ENCODE data around the gene PLCD1. TPM values are rescaled to one million over a fixed set of nuclear protein-coding genes. Genes with fewer than 3 reads are reported as not detected.
"Not testable (repeated sequence)": the region's sequence is repeated elsewhere in the genome, so short reads cannot be mapped to it uniquely, and the experiment has no call there.

The PLCD1 gene
- total RNA-seq (2014; rRNA removed; shearing (Covaris generic)): 1.9 and 3.6 TPM in 2 replicates
- 2.3 and 2.7 TPM in 2 replicates for polyA plus RNA-seq (2015; cell fraction: cytosol; rRNA removed)
- 3.8 and 8.1 TPM in 2 replicates for polyA plus RNA-seq (2015; cell fraction: nucleus; rRNA removed)

DNA sequence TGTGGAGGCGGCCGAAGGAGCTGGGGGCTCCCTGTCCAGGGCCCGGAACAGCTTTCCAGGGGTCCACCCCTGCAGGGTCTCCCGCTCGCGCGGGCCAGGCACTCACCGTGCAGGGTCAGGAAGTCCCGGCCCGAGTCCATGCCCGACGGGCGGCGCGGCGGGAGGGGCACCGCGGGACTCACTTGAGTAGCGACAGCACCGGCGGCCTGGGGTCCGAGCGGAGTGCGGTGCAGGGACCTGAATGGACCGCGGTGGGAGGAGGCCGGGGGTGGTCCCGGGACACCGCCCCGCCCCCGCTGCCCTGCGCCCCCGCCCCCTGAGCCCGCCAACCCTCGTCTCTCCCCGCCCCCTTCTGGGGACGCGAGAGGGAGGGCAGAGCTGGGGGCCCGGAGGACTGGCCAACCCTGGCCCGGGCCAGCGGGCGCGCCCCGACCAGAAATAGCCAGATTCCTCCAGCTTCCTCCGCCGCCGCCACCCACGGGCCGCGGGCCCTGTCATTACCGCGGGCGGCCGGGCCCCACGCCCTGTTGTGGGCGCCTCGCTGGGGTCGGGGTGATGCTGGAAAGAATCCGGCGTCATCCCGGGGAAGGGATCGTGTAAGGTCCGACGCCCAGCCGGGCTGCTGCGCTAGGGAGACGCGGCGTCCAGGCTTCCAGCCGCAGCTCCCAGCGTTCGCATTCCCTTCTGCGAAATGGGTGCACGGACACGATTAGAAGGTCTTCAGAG lies at the start of gene PLCD1:
Gene PLCD1 (minus strand): TSS at position 243 of the 726 bp plus-strand sequence. CDS start 103 bp downstream, at position 140.
- no peak for DNase-seq (ENCODE audit: low read depth)

DNA sequence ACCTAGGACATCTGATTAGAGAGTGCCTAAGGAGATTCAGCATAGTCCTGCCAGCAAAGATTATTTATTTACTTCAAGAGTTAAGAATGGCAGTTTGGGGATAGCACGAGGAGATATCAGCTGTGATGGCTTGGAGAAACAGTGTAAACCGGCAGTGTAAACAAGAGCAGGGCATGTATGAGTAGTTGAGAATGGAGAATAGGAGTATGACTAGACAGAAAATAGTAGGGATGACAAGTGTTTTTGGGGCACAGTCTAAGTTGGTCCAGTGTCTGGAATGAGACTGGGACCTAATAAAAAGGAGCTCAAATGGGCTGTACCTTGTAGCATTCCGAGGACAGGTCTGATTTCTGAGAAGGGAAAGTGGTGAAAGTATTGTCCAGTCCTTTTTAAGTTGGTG lies 47.6 kb upstream of the PLCD1 start:
- not testable (repeated sequence) for DNase-seq (ENCODE audit: low read depth)

DNA sequence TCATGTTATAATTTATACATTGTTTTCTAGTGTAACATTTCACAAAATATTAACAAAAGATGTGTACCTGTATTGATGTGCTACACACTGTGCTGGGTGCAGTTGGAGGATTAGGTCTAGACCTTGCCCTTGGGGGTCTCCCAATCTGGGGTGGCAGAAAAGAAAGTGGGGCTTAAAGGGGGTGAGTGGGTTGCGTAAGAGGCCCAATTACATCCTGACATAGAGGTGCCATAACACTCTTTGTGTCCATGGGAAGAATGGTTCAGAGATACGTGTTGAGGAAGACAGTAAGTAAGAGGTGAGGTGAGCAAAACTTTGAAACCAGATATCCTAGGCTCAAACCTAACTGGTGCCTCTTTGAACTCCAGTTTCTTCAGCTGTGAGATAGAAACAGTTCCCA lies 40.6 kb upstream of the PLCD1 start:
- no peak for DNase-seq (ENCODE audit: low read depth)

DNA sequence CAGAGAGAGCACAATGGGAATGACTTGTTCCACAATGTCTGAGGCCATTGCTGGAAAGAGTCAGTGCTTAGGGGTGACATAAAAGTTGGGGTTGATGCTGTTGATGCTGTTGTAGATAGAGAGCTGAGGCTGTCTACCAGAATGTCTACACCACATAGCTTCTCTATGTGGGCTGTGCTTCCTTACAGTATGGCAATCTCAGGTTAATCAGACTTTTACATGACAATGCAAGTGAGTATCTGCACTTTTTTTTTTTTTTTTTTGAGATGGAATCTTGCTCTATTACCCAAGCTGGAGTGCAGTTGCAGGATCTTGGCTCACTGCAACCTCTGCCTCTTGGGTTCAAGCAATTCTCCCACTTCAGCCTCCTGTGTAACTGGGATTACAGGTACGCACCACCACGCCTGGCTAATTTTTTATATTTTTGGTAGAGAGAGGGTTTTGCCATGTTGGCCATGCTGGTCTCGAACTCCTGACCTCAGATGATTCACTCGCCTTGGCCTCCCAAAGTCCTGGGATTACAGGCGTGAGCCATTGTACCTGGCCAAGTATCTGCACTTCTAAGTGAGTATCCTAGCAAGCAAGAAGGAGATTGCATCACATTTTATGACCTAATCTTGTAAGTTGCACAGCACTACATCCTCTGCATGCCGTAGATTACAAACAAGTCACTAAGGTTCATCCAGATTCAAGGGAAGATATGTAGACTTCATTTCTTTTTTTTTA lies 38.2 kb upstream of the PLCD1 start:
- no peak for DNase-seq (ENCODE audit: low read depth)

DNA sequence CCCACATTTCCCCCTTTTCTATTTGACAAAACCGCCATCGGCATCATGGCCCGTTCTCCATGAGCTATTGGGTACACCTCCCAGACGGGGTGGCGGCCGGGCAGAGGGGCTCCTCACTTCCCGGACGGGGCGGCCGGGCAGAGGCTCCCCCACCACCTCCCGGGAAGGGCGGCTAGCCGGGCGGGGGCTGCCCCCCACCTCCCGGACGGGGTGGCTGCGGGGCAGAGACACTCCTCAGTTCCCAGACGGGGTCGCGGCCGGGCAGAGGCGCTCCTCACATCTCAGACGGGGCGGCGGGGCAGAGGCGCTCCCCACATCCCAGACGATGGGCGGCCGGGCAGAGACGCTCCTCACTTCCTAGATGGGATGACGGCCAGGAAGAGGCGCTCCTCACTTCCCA lies 35.0 kb upstream of the PLCD1 start:
- not testable (repeated sequence) for DNase-seq (ENCODE audit: low read depth)

DNA sequence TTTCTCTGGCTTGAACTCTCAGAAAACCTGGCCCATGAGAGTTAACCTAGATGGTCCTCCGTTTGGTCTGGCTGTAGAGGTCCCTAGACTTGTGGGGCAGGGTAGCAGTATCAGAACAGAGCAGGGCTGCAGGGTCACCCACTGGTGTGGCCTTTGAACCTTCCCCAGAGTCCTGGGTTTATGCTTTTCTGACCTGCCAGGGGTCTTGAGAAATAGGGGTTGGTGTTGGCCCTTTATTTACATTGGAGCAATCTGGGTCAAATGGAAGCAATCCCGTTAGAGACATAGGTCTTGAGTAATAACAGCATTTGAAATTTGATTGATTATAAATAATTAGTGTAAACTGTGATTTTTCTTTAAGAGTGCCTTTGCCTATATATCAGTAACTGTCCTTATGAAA lies 33.4 kb upstream of the PLCD1 start:
- DNase-seq (ENCODE audit: low read depth): no peak

DNA sequence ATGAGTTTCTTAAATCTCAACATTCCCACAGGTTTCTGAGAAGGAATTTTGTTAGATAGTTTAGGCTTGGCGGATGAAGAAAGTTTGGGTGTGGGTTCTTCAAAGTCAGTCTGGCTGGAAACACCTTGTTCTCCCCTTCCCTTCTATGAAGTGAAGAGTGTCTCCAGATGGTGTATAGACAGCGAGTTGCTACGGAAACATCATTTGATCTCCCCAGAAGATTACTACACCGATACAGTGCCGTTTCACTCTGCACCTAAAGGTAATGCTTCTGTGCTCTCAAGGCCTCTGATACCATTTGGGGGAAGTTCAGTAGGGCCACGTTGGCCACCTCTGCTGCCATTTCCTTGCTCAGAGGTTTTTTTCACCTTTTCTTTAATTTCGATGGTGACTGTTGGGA lies 30.1 kb upstream of the PLCD1 start:
- no peak for DNase-seq (ENCODE audit: low read depth)

DNA sequence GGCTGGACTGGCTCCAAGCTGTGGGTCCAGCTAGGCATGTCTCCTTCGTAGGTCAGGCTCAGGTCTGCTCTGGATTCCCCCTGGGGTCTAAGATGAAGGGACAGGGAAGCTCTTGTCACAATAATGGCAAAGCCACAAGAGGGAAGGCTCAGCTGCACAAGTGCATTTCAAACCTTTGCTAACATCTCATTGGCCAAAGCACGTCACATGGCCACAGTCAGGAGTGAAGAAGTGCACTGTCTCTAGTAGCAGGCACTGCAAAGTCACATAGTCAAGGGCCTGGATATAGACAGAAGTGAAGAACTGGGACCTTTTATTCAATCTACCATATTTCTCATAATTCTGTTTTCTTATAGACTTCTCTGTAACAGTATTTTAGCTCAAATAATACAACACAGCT lies 29.7 kb upstream of the PLCD1 start:
- DNase-seq (ENCODE audit: low read depth): no peak

DNA sequence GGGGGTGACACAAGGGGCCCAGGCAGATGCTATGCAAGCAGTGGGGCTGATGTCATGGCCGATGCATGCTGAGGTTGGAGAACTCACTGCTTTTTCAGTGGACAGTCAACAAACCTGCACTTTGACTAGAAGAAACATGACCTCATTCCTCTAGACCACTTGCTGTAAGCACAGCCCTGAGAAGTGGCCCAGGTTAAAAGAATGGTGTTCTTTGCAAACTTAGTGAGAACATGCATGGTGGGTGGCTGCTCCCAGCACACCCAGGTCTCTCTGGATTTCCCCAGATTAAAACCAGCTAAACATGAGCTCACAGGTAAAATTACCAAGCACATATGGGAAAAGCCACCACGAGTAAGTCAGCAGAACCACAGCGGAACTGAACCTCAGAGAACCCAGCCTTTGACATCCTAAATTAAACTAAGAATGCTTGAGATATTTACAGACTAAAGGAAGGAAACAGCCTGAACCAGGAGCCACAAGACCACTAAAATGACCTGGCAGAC lies 25.1 kb upstream of the PLCD1 start:
- no peak for DNase-seq (ENCODE audit: low read depth)

DNA sequence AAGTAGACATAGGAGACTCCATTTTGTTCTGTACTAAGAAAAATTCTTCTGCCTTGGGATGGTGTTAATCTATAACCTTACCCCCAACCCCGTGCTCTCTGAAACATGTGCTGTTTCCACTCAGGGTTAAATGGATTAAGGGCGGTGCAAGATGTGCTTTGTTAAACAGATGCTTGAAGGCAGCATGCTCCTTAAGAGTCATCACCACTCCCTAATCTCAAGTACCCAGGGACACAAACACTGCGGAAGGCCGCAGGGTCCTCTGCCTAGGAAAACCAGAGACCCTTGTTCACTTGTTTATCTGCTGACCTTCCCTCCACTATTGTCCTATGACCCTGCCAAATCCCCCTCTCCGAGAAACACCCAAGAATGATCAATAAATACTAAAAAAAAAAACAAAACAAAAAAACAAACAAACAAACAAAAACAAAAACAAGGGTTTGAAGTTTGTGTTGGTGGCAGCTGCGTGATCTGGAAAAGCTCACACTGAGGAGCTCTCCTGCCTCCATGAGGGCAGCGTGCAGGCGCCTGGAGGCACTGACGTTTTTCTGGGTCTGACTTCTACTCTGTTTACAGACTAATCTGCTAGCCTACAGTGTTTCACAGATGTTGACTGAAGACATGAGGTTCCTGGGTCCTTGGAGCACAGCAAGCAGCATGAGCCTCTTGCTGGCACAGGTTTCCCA lies 24.5 kb upstream of the PLCD1 start:
- DNase-seq (ENCODE audit: low read depth): not testable (repeated sequence)

DNA sequence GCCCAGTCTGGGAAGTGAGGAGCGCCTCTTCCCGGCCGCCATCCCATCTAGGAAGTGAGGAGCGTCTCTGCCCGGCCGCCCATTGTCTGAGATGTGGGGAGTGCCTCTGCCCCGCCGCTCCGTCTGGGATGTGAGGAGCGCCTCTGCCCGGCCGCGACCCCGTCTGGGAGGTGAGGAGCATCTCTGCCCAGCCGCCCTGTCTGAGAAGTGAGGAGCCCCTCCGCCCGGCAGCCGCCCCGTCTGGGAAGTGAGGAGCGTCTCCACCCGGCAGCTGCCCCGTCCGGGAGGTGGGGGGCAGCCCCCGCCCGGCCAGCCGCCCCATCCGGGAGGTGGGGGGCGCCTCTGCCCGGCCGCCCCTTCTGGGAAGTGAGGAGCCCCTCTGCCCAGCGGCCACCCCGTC lies 23.8 kb upstream of the PLCD1 start:
- not testable (repeated sequence) for DNase-seq (ENCODE audit: low read depth)

DNA sequence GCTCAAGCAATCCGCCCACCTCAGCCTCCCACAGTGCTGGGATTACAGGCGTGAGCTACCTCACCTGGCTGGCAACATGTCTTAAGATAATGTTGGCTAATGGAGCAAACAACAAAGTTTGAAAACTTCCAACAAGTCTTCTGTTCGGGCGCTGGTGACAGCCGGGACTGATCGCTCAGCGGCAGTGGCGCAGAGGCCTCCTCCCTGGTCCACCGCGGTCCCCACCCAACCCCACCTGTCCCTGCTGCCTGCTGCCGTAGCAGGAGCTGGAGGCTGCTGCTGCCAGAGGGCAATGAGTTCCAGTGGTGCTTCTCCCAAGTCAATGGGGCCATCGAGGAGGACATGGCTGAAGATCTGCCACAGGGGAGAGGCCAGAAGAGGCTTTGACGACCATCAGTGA lies 21.7 kb upstream of the PLCD1 start:
- no peak for DNase-seq (ENCODE audit: low read depth)

DNA sequence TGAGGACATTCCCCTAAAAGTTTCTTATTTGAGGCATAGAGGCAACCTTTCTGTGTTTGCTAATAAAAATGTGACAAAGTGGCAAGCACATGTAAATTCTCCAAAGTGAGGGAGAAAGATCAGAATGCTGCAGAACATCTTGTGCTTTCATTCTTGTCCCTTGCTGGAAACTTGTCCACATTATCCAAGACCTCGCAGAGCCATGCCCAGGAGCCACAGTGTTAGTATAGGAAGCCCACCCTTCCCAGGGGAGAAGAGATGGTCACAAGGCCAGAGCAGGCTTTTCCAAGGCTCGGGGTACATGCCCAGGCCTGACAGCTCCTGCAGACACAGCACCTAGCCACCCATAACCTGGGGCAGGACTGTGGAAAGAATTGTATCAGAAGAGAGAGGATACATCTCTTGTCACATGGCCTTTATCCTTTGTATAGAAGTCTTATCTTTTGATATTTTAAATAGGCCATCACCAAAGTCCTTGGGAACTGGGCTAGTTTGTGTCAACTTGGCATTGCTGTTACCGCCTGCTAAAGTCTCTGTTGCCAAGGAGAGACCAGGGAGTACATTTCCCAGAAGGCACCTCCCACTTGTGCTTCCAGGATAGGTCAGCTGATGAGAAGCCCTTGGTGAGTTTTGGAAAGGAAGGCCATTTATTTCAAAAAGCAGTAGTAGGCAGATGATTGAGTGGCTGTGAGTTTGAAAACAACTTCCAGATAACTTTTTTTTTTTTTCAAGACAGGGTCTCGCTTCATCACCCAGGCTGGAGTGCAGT lies 20.1 kb upstream of the PLCD1 start:
- no peak for DNase-seq (ENCODE audit: low read depth)

DNA sequence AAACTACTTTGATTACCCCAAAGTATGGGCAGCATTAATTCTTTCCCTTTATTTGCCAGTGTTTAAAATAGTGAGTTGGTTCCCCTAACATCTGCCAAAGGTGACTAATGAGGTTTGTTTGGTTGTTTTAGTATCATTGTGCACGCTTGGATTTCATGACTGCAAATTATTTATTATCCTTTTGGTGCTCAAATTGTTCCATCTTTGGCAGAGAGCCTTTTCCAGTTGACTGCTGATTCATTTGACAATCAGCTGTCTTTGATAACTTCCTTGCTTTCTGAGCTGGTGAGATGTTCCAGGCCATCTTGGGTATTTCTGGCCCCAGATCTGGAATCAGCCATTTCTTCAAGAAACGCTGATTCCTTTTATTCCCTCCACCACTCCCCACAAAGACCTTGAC lies 18.5 kb upstream of the PLCD1 start:
- DNase-seq (ENCODE audit: low read depth): no peak

DNA sequence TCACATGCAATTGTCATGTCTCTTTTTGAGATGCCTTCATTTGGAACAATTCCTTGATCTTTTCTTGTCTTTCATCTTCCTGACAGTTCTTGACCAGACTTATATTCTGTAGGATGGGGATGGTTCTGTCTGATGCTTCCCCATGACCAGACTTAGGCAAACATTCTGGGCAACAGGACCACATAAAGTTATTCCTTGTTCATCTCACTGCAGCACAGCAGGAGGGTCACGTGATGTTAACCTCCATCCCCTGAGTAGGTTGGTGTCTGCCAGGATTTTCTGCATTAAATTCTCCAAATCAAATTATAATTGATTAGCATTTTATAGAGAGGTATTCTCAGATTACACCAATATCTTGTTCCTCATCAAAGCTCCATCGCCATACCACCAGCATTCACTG lies 17.4 kb upstream of the PLCD1 start:
- DNase-seq (ENCODE audit: low read depth): no peak

DNA sequence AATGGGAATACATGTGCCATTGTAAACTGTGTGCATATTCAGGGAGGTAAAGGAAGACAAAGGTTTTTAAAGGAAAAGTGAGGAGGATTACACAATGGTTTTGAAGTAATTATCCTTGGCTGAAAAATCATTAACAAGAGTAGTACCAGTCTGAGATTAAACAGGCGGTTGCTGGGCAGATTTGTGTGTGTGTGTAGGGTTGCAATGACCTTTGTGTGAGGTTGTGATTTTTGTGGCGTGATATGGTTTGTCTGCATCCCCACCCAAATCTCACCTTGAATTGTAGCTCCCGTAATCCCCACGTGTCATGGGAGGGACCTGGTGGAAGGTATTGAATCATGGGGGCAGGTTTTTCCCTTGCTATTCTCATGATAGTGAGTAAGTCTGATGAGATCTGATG lies 16.6 kb upstream of the PLCD1 start:
- DNase-seq (ENCODE audit: low read depth): no peak

DNA sequence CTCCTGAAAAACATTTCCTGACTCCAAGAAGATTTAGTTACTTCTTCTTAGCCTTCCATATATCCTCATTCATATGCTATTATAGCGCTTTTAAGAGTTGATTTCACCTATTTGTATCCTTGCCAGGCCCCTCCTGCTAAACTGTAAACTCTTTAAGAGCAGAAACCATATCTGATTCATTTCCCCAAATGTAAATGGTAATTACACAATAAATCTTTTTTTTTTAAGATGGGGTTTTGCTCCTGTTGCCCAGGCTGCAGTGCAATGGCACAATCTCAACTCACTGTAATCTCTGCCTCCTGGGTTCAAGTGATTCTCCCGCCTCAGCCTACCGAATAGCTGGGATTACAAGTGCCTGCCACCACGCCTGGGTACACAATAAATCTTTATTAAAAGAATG lies 14.0 kb upstream of the PLCD1 start:
- no peak for DNase-seq (ENCODE audit: low read depth)

DNA sequence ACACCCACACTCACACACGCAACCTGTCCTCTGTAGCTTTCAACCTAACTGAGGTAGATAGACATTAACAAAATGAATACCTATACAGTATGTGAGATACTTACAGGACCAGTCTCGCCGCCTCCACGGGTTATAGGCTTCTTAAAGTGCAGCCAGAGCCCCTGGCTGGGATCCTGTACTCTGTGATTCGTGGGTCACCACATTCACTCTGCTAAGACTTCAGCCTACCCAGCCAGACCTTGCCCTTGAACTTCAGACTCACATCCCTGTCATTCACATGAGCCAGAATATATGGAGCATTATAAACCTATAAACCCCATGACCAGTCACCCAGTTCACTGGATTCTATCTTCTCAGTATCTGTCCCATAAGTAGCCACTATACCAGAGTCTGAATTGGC lies 11.0 kb upstream of the PLCD1 start:
- no peak for DNase-seq (ENCODE audit: low read depth)

DNA sequence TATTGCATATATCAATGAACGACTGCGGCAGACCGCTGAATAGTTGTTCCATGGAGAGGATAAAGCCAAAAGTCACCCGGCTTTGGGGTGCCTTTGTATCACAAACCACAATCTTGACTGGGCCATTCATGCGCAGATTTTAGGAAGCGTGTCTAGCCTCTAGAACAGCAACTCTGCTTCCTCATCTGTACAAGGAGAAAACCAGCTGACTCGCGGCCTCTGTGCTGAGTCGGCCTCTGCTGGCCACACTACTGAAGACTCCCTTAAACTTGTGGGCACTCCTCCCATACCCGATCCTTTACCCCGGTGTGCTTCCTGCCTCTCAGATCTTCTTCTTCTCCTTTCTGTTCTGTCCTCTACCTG lies 10.4 kb upstream of the PLCD1 start:
- no peak for DNase-seq (ENCODE audit: low read depth)

DNA sequence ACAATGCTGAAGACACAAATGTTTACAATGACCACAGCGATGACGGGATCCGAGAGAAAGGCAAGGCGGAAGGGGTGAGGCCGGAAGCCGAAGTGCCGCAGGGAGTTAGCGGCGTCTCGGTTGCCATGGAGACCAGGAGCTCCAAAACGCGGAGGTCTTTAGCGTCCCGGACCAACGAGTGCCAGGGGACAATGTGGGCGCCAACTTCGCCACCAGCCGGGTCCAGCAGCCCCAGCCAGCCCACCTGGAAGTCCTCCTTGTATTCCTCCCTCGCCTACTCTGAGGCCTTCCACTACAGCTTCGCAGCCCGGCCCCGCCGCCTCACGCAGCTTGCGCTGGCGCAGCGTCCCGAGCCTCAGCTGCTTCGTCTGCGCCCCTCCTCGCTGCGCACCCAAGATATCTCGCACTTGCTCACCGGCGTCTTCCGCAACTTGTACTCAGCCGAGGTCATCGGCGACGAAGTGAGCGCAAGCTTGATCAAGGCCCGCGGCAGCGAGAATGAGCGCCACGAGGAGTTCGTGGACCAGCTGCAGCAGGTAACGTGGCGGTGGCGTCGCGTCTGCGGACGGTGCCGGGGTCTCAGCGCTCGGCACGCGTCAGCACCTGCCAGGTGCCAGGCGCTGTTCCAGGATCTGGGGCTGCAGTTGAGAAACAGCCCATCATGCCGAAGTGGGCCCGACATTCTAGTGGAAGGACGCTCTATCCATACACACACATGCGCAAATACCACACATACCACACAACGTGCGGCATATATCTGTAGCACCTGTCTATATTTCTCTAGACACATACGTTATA lies 9.9 kb upstream of the PLCD1 start, which contains the start of gene DLEC1:
Gene DLEC1 (plus strand): TSS at position 108 of the 798 bp plus-strand sequence. CDS start 18 bp downstream, at position 126.
- DNase-seq (ENCODE audit: low read depth): no peak

Data from HT1080 (cell line).